ENCODE data around the gene PRG3.

DNA sequence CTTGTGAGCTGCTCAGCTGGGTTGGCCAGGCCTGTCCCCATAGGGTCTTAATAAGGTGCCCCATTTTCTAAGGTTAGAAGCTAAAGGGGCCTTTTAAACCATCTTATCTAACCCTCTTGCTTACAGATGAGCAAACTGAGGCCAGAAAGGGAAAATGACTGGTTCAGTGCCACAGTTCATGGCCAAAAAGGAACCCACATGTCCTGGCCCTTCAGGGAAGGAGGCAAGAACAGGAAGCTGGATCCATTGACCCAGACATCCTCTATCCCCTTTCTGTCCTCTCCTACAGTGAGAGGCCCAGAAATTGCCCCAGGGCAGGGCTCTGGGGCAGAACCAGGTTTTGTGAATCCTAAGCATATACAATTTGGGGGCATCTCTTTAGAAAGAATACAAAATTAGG is 10.0 kb downstream of the PRG3 start:
- TF ChIP-seq, protein P1, sequence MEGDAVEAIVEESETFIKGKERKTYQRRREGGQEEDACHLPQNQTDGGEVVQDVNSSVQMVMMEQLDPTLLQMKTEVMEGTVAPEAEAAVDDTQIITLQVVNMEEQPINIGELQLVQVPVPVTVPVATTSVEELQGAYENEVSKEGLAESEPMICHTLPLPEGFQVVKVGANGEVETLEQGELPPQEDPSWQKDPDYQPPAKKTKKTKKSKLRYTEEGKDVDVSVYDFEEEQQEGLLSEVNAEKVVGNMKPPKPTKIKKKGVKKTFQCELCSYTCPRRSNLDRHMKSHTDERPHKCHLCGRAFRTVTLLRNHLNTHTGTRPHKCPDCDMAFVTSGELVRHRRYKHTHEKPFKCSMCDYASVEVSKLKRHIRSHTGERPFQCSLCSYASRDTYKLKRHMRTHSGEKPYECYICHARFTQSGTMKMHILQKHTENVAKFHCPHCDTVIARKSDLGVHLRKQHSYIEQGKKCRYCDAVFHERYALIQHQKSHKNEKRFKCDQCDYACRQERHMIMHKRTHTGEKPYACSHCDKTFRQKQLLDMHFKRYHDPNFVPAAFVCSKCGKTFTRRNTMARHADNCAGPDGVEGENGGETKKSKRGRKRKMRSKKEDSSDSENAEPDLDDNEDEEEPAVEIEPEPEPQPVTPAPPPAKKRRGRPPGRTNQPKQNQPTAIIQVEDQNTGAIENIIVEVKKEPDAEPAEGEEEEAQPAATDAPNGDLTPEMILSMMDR (IDR thresholded peaks at IDR 0.05) = no peak
- TF ChIP-seq POLR2A (IDR thresholded peaks at IDR 0.05) = no peak
- TF ChIP-seq EP300 (IDR thresholded peaks at IDR 0.05) = no peak
